Smooth muscle cell (in vitro differentiated cells): Measurements from ENCODE around the gene IDI1. TPM values are rescaled to one million over a fixed set of nuclear protein-coding genes. Genes with fewer than 3 reads are reported as not detected.

Experiments used
- DNase-seq: peaks from one replicate; lab custom pipeline; 2025; ENCODE audit not compliant: unreplicated experiment; lab: John Stamatoyannopoulos, UW
- H2AFZ ChIP-seq: fragments of 200-600 bp; sonication (generic); 2 replicates; pipeline ENCODE4 v1.6.0; 2016; ENCODE audit warnings: antibody characterized with exemption, low read depth, mild to moderate bottlenecking
- H3F3A ChIP-seq: fragments of 200-600 bp; sonication (generic); 2 replicates; pipeline ENCODE4 v1.6.0; 2017; ENCODE audit warnings: antibody characterized with exemption, low read depth
- H3K27ac ChIP-seq: fragments of 200-600 bp; sonication (generic); 2 replicates; pipeline ENCODE4 v1.5.1; 2016; ENCODE audit warnings: low read depth, mild to moderate bottlenecking
- H3K27me3 ChIP-seq: fragments of 200-600 bp; sonication (generic); 2 replicates; pipeline ENCODE4 v1.6.1; 2016; ENCODE audit warnings: low read depth, mild to moderate bottlenecking
- H3K36me3 ChIP-seq: fragments of 200-600 bp; sonication (generic); 2 replicates; pipeline ENCODE4 v1.5.1; 2016; ENCODE audit warnings: low read depth
- H3K4me1 ChIP-seq: fragments of 200-600 bp; sonication (generic); 2 replicates; pipeline ENCODE4 v1.5.1; 2016; ENCODE audit warnings: low read depth
- H3K4me2 ChIP-seq: fragments of 200-600 bp; sonication (generic); 2 replicates; pipeline ENCODE4 v1.6.0; 2016; ENCODE audit warnings: mild to moderate bottlenecking
- H3K4me3 ChIP-seq: fragments of 200-600 bp; sonication (generic); 2 replicates; pipeline ENCODE4 v1.5.1; 2016; ENCODE audit warnings: mild to moderate bottlenecking
- H3K79me2 ChIP-seq: fragments of 200-600 bp; sonication (generic); 2 replicates; pipeline ENCODE4 v1.6.0; 2016; ENCODE audit warnings: low read depth, mild to moderate bottlenecking
- H3K9ac ChIP-seq: fragments of 200-600 bp; sonication (generic); 2 replicates; pipeline ENCODE4 v1.6.0; 2016; ENCODE audit warnings: low read depth
- H3K9me3 ChIP-seq: fragments of 200-600 bp; sonication (generic); replicated peaks from 2 replicates; pipeline ENCODE4 v1.5.1; 2016; ENCODE audit warnings: low read depth
- H4K20me1 ChIP-seq: fragments of 200-600 bp; sonication (generic); 2 replicates; pipeline ENCODE4 v1.6.0; 2016; ENCODE audit warnings: low read depth
- WGBS: methylation state at CpG from one replicate; pipeline ENCODE4 v1.1.7; 2016; ENCODE audit warnings: low lambda C conversion rate; 5-methylcytosine and 5-hydroxymethylcytosine counted together
- polyA plus RNA-seq: library from polyadenylated mRNA; unstranded; fragments of >200 nt; fragmentation: Nextera tagmentation; extraction: Ambion mirVana; gene quantifications from 2 replicates; pipeline ENCODE4 v1.2.1, GENCODE V29; 2016
- total RNA-seq: library from RNA; depleted of rRNA; stranded (reverse); fragments of >200 nt; gene quantifications from 2 replicates; pipeline ENCODE4 v1.2.3, GENCODE V29; 2014
- TF ChIP-seq, protein P1 (sequence below): fragments of 200-600 bp; sonication (generic); IDR thresholded peaks from 2 replicates; pipeline ENCODE4 v1.5.1; 2017; ENCODE audit warnings: borderline replicate concordance, mild to moderate bottlenecking, antibody characterized with exemption; ENCODE audit not compliant: insufficient read depth, poor library complexity, severe bottlenecking

IDI1 gene
- total and polyA plus RNA-seq, 2 experiments from 2014 or later, result 142 to 165 TPM

DNA sequence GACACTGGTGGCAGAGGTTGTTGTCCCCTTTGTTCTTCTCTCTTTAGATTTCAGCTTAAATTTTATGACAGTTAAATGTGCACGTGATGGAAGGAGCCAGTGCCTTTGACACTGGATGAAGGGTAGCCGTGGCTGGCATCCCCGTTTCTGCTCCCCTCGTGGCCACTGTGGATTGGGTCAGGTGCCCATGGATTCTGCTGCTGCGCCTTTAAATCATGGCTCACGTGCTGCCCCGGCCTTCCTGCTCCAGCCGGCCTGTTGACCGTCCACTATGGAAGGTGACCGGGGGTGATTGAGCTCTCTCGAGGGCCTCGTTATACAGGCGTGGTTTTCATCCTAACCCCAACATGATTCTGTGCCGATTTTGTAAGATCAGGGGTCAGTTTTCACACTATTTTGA lies 41.8 kb upstream of the IDI1 start:
- Histone ChIP-seq H3K79me2 (no peaks in the 10 kb centered on the region), H3K4me1 (no peaks in the 10 kb centered on the region), H3K27ac (no peak overlapping the region), H3F3A (no peaks in the 10 kb centered on the region), H3K9ac (no peak overlapping the region), H4K20me1 (peaks cover 60% of the 10 kb centered on the region), H3K4me3 (no peak overlapping the region), H3K27me3 (no peaks in the 10 kb centered on the region), H3K36me3 (no peaks in the 10 kb centered on the region), H3K9me3 (no peaks in the 10 kb centered on the region), H3K4me2 (no peak overlapping the region), H2AFZ (no peak overlapping the region)
- TF ChIP-seq, protein P1, sequence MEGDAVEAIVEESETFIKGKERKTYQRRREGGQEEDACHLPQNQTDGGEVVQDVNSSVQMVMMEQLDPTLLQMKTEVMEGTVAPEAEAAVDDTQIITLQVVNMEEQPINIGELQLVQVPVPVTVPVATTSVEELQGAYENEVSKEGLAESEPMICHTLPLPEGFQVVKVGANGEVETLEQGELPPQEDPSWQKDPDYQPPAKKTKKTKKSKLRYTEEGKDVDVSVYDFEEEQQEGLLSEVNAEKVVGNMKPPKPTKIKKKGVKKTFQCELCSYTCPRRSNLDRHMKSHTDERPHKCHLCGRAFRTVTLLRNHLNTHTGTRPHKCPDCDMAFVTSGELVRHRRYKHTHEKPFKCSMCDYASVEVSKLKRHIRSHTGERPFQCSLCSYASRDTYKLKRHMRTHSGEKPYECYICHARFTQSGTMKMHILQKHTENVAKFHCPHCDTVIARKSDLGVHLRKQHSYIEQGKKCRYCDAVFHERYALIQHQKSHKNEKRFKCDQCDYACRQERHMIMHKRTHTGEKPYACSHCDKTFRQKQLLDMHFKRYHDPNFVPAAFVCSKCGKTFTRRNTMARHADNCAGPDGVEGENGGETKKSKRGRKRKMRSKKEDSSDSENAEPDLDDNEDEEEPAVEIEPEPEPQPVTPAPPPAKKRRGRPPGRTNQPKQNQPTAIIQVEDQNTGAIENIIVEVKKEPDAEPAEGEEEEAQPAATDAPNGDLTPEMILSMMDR, result no peak
- DNase-seq, result no peak
- 98% methylated on average over 14 of the region's 14 CpGs for WGBS

DNA sequence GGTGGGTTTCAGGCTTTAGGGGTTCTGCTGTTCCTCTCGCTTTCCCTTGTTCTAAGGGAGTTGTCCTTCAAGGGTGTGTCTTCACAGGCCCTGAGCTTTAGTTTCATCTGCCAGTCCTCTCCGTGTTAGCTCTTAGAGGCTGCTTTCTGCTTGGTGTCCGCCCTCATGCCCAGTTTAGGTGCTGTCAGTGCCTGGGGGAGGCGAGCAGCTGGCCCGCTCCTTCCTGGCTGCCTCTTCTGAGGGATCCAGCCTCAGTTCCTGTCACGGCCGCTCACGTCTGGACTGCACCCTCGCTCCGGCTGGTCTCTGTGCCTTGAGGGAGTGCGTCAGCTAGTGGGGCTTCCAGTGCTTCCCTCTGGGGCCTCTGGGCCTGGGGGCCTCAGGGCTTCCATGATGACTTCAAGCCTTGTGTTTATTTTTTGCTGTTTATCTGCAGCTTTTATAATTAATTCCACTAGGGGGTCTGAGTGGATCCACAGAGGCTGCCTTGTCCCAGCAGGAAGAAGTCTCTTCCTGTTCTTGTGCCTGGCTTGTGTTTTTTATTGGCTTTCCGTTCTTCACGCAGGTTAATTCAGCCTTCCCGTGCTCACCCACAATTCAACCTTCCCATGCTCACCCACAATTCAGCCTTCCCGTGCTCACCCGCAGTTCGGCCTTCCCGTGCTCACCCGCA lies 40.2 kb upstream of the IDI1 start:
- H3K27ac ChIP-seq, result no peak overlapping the region
- no peak overlapping the region for H3K4me2 ChIP-seq
- no peaks in the 10 kb centered on the region for H3K27me3 ChIP-seq
- H4K20me1 ChIP-seq, result peaks cover 61% of the 10 kb centered on the region
- H3K9me3 ChIP-seq, result no peaks in the 10 kb centered on the region
- DNase-seq, result no peak
- H3K36me3 ChIP-seq, result peaks cover 2% of the 10 kb centered on the region
- no peaks in the 10 kb centered on the region for H3K4me1 ChIP-seq
- WGBS, result 85% methylated on average over 19 of the region's 19 CpGs
- H3K79me2 ChIP-seq, result no peaks in the 10 kb centered on the region
- TF ChIP-seq, protein P1, result no peak
- H3F3A ChIP-seq, result no peaks in the 10 kb centered on the region
- no peak overlapping the region for H3K4me3 ChIP-seq
- no peak overlapping the region for H3K9ac ChIP-seq
- H2AFZ ChIP-seq, result no peak overlapping the region

DNA sequence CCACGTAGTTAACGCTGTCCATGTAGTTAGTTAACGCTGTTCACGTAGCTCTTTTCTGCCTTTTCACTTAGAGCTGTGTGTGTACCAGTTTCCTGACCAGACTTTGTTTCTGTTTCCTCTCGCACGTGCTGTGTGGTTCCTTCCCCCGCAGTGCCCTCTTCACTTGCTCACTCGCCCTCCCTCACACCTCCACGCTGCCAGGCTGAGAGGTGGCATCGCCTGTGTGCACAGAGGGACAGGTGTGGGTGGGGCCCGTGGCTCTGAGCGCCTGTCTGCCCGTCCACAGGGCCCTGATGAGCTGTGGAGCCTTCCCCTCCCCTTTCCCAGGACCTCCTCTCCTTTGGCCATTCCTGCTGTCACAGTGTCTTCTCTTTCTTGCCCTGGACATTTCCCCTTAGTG lies 37.9 kb upstream of the IDI1 start:
- peaks cover 2% of the 10 kb centered on the region for H3K36me3 ChIP-seq
- TF ChIP-seq, protein P1, result no peak
- WGBS, result 99% methylated on average over 12 of the region's 13 CpGs
- no peak overlapping the region for H3K9ac ChIP-seq
- H3K79me2 ChIP-seq, result no peaks in the 10 kb centered on the region
- no peaks in the 10 kb centered on the region for H3K4me1 ChIP-seq
- no peak for DNase-seq
- no peak overlapping the region for H3K27ac ChIP-seq
- H3K27me3 ChIP-seq, result no peaks in the 10 kb centered on the region
- H4K20me1 ChIP-seq, result peaks cover 53% of the 10 kb centered on the region
- no peak overlapping the region for H3K4me2 ChIP-seq
- H3K4me3 ChIP-seq, result no peak overlapping the region
- no peaks in the 10 kb centered on the region for H3K9me3 ChIP-seq
- no peak overlapping the region for H2AFZ ChIP-seq
- no peaks in the 10 kb centered on the region for H3F3A ChIP-seq

DNA sequence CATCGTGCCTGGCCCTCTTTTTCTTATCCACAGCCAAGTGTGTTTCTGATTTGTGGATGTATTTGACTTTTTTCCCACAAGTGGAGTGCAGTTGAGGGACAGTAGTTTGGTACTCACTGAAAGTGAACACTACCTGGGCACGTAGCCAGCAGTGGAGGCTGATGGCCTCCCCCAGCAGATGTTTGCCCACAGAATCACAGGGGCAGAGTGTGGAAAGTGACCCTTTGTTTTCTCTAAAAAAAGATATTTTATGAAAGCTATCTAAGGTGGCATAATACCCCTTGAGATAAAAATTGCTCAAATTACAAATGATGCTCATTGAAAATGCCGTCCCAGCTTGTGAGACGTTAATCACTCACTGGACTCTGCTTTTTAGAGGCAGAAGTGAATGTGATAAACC lies 36.3 kb upstream of the IDI1 start:
- H3K4me2 ChIP-seq, result no peak overlapping the region
- TF ChIP-seq, protein P1, result no peak
- no peak overlapping the region for H2AFZ ChIP-seq
- H3K9ac ChIP-seq, result no peak overlapping the region
- H3K36me3 ChIP-seq, result peaks cover 5% of the 10 kb centered on the region
- H3K79me2 ChIP-seq, result no peaks in the 10 kb centered on the region
- DNase-seq, result no peak
- no peak overlapping the region for H3K4me3 ChIP-seq
- H3K4me1 ChIP-seq, result no peaks in the 10 kb centered on the region
- no peaks in the 10 kb centered on the region for H3K9me3 ChIP-seq
- peaks cover 42% of the 10 kb centered on the region for H4K20me1 ChIP-seq
- H3K27me3 ChIP-seq, result no peaks in the 10 kb centered on the region
- 96% methylated on average over 4 of the region's 4 CpGs for WGBS
- H3K27ac ChIP-seq, result no peak overlapping the region
- no peaks in the 10 kb centered on the region for H3F3A ChIP-seq
